Thymus (tissue), 11 donors: ENCODE measurements around the gene SNRNP40. TPM values are rescaled to one million over a fixed set of nuclear protein-coding genes. Genes with fewer than 3 reads are reported as not detected.
"Not testable (repeated sequence)": the region's sequence is repeated elsewhere in the genome, so short reads cannot be mapped to it uniquely, and the experiment has no call there.

Experiments
- DNase-seq, 9 donors: peaks; one replicate each; pipeline ENCODE4 v3.0.0-alpha.2; 2013; ENCODE audit warnings: low spot score in 9 of 9, low read depth in 6 of 9, missing footprints in 1 of 9
- H3K27ac ChIP-seq, 2 donors: one replicate each; pipeline ENCODE4 v1.5.1; 2013; ENCODE audit warnings: control low read depth in 1 of 2, low read depth in 1 of 2, low read length in 1 of 2, mild to moderate bottlenecking in 1 of 2, moderate library complexity in 1 of 2
- H3K27me3 ChIP-seq, 2 donors: one replicate each; pipeline ENCODE4 v1.5.1; 2013; ENCODE audit warnings: low read length in 1 of 2; ENCODE audit not compliant: control insufficient read depth in 2 of 2, insufficient read depth in 1 of 2
- H3K36me3 ChIP-seq, 2 donors: one replicate each; pipeline ENCODE4 v1.5.1; 2013; ENCODE audit warnings: low read length in 1 of 2, mild to moderate bottlenecking in 1 of 2, moderate library complexity in 1 of 2; ENCODE audit not compliant: control insufficient read depth in 2 of 2, insufficient read depth in 2 of 2
- H3K4me1 ChIP-seq, 2 donors: one replicate each; pipeline ENCODE4 v1.5.1; 2013; ENCODE audit warnings: low read length in 2 of 2; ENCODE audit not compliant: control insufficient read depth in 2 of 2, insufficient read depth in 2 of 2
- H3K4me3 ChIP-seq, 2 donors: one replicate each; pipeline ENCODE4 v1.5.1; 2013; ENCODE audit warnings: low read length in 2 of 2, control low read depth in 1 of 2, mild to moderate bottlenecking in 1 of 2
- H3K9me3 ChIP-seq, 2 donors: one replicate each; pipeline ENCODE4 v1.5.1; 2013; ENCODE audit warnings: low read length in 1 of 2, mild to moderate bottlenecking in 1 of 2; ENCODE audit not compliant: control insufficient read depth in 2 of 2, insufficient read depth in 1 of 2
- WGBS: extraction: QIAGEN DNeasy Blood & Tissue Kit; methylation state at CpG from one replicate; pipeline ENCODE4 v1.1.7; 2013; 5-methylcytosine and 5-hydroxymethylcytosine counted together
- polyA plus RNA-seq: library from polyadenylated mRNA; stranded (reverse); fragments of 200-250 nt; gene quantifications from one replicate; pipeline ENCODE4 v1.2.3, GENCODE V29; 2013
- total RNA-seq: library from RNA; stranded (reverse); fragments of 120-200 nt; gene quantifications from one replicate; pipeline ENCODE4 v1.2.4, GENCODE V29; 2013
- donor health status: healthy.

The SNRNP40 gene
- total and polyA plus RNA-seq, 2 donors = 36.8 to 122 TPM

GRCh38 chr1:31299365-31299764, 2.8 kb upstream of the SNRNP40 start:
- DNase-seq = no peak
- Histone ChIP-seq H3K9me3 (no peaks in the 10 kb centered on the region), H3K27me3 (no peaks in the 10 kb centered on the region), H3K4me3 (no peak overlapping the region), H3K27ac (no peak overlapping the region), H3K36me3 (peaks cover 3% of the 10 kb centered on the region in 2 donors), H3K4me1 (peaks cover 9 to 22% of the 10 kb centered on the region in 2 donors)
- WGBS = 100% methylated on average over 1 of the region's 1 CpG

GRCh38 chr1:31297277-31298247, 974 bp upstream of the SNRNP40 start:
- H3K4me3 ChIP-seq = peak overlapping the region; percentile 72 to 94
- no peaks in the 10 kb centered on the region for H3K27me3 ChIP-seq
- DNase-seq = peak in 3 of 9 donors; percentile 6 to 35 (median 18)
- H3K36me3 ChIP-seq = peaks cover 7 to 17% of the 10 kb centered on the region in 2 donors
- no peaks in the 10 kb centered on the region for H3K9me3 ChIP-seq
- WGBS = 9% methylated on average over 23 of the region's 23 CpGs
- H3K27ac ChIP-seq = peak overlapping the region; percentile 93 to 97
- peaks cover 9 to 22% of the 10 kb centered on the region in 2 donors for H3K4me1 ChIP-seq

DNA sequence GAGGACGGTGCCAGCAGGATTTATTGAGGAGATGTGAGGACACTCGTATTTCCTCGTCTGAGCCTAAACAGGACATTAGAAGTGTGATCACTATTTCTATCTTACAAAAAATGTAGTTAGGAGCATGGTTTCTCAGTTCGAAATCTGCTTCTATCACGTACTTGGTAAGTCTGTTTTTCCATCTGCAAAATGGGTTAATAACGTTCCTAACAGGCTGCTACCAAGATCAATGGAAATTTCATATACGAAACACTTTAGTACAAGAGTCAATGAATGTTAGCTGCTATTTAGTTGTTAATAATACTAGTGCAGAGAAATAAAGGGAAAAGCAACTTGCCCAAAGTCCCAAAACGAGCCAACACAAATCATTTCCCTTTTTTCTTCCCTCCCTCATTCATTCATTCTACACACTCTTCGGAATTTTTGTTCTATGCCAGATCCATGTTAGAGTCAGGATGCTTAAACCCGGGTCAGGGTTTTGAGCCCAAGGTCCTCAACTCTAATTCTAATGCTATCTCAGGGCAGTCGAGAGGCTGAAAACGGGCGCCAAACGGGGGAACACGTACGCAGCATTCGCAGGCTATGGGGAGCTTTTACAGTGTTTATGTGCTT, 608 bp downstream of the SNRNP40 start:
- peak in 1 of 9 donors; percentile 7 for DNase-seq
- WGBS = 25% methylated on average over 17 of the region's 17 CpGs
- peak overlapping the region; percentile 85 to 91 for H3K27ac ChIP-seq
- H3K4me3 ChIP-seq = peak overlapping the region; percentile 72 to 94
- peaks cover 16 to 31% of the 10 kb centered on the region in 2 donors for H3K36me3 ChIP-seq
- no peaks in the 10 kb centered on the region for H3K9me3 ChIP-seq
- peaks cover 9 to 22% of the 10 kb centered on the region in 2 donors for H3K4me1 ChIP-seq
- H3K27me3 ChIP-seq = no peaks in the 10 kb centered on the region

DNA sequence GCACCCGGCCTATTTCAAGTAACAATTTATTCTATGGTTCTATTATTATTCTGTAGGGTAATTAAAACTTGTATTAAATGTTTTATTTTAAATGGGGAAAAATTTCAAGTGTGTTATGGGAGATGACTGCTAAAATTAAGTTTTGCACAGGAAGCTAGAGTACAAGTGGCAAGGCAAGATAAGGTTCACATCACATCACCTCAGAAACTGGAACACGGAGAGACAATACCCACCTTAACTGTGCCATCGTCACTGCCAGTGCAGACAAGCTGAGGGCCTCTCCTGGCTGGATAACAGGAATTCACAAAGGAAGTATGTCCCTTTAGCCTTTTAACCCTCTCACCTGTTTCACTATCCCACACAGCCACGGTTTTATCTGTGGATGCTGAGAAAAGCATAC, 7.6 kb downstream of the SNRNP40 start:
- Histone ChIP-seq H3K27ac (no peak overlapping the region), H3K4me1 (no peaks in the 10 kb centered on the region), H3K27me3 (no peaks in the 10 kb centered on the region), H3K9me3 (no peaks in the 10 kb centered on the region), H3K4me3 (no peak overlapping the region), H3K36me3 (peaks cover 36 to 78% of the 10 kb centered on the region in 2 donors)
- WGBS = 72% methylated on average over 4 of the region's 4 CpGs
- DNase-seq = no peak

DNA sequence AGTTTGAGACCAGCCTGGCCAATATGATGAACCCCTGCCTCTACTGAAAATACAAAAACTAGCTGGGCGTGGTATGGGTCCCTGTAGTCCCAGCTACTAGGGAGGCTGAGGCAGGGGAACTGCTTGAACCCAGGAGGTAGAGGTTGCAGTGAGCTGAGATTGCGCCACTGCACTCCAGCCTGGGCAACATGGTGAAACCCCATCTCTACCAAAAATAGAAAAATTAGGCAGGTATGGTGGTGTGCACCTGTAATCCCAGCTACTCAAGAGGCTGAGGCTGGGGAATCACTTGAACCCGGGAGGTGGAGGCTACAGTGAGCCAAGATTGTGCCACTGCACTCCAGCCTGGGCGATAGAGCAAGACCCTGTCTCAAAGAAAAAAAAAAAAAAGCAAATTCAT, 8.8 kb downstream of the SNRNP40 start:
- H3K36me3 ChIP-seq = peaks cover 36 to 79% of the 10 kb centered on the region in 2 donors
- H3K4me3 ChIP-seq, H3K4me1 ChIP-seq, H3K9me3 ChIP-seq, H3K27ac ChIP-seq, DNase-seq, H3K27me3 ChIP-seq: not testable (repeated sequence)
- 98% methylated on average over 4 of the region's 4 CpGs for WGBS

DNA sequence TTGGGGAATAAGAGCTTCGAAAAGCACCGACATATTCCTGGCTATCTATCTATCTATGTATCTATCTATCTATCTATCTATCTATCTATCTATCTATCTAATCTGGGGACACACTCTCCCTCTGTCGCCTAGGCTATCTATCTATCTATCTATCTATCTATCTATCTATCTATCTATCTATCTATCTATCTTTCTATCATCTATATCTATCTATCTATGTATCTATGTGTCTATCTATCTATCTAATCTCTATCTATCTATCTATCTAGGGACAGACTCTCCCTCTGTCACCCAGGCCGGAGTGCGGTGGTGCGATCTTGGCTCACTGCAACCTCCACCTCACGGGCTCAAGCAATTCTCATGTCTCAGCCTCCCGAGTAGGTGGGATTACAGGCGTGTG, 14.2 kb downstream of the SNRNP40 start:
- DNase-seq, H3K27me3 ChIP-seq, H3K9me3 ChIP-seq, H3K27ac ChIP-seq, H3K4me1 ChIP-seq, H3K4me3 ChIP-seq: not testable (repeated sequence)
- H3K36me3 ChIP-seq = peaks cover 34 to 69% of the 10 kb centered on the region in 2 donors
- WGBS = 99% methylated on average over 9 of the region's 9 CpGs

DNA sequence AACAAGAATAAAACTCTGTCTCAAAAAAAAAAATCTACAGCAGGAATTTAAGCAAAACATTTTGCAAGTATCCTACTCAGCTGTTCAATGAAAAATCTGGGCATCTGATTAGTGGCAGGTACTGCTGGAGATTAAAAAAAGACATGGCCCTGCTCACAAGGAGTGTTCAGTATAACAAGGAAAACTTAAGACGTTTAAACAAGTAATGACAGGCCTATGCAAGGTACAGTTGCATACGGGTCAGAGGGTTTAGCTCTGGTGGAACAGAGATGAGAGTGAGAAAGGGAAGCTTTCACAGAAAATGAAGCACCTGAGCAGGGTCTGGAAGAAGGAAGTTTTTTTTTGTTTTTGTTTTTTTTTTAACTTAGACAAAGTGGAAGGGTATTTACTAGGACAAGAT, 23.0 kb downstream of the SNRNP40 start:
- Histone ChIP-seq H3K27me3 (no peaks in the 10 kb centered on the region), H3K9me3 (no peaks in the 10 kb centered on the region)
- 97% methylated on average over 2 of the region's 2 CpGs for WGBS

DNA sequence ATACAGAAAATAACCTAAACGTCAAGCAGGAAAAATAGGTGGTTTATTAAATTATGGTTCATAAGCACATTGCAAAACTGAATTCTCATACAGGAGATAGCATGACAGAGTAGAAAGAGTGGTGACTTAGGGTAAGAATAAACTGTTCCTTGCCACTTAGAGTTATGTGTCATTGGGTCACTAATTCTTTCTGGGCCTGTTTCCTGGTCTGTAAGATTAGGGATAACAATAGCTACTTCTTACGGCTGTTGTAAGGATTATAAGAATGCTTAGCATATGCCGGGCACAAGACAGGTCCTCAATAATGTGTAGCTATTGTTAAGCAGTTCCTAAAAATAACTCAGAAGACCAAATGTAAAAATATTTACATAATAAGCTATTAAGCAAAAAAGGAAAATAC, 24.2 kb downstream of the SNRNP40 start:
- DNase-seq = no peak
- Histone ChIP-seq H3K27me3 (no peaks in the 10 kb centered on the region), H3K9me3 (no peaks in the 10 kb centered on the region), H3K27ac (no peak overlapping the region), H3K4me3 (no peak overlapping the region), H3K36me3 (peaks cover 52 to 68% of the 10 kb centered on the region in 2 donors), H3K4me1 (no peaks in the 10 kb centered on the region)
- 99% methylated on average over 3 of the region's 3 CpGs for WGBS

More for the DNA sequence above, 23.0 kb downstream of the SNRNP40 start:
- H3K4me3 ChIP-seq = no peak overlapping the region
- H3K36me3 ChIP-seq = peaks cover 48 to 68% of the 10 kb centered on the region in 2 donors
- H3K27ac ChIP-seq = no peak overlapping the region
- no peaks in the 10 kb centered on the region for H3K4me1 ChIP-seq
- no peak for DNase-seq

DNA sequence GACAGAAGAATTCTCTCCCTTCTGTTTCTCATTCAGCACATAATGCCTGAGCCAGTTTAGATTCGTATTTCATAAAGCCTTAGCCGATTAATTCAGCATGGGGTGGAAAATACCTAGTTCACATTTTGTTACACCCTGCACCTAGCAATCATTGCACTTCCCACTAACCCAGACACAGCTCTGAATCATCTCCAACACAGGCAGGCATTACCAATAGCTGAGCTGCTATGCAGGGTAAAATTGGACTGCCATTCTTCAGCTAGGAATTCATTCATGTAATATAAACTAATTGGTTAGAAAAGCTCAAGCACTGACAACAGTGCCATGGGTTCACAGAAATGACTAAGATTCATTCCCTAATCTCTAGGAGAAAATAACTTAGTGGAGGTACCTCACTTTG, 30.0 kb downstream of the SNRNP40 start:
- H3K27ac ChIP-seq = no peak overlapping the region
- no peaks in the 10 kb centered on the region for H3K4me1 ChIP-seq
- H3K27me3 ChIP-seq = no peaks in the 10 kb centered on the region
- 94% methylated on average over 2 of the region's 2 CpGs for WGBS
- no peak overlapping the region for H3K4me3 ChIP-seq
- no peaks in the 10 kb centered on the region for H3K9me3 ChIP-seq
- H3K36me3 ChIP-seq = peaks cover 59 to 79% of the 10 kb centered on the region in 2 donors
- DNase-seq = no peak
